Neural cell (in vitro differentiated cells): ENCODE measurements around the gene STXBP1. TPM values are rescaled to one million over a fixed set of nuclear protein-coding genes. Genes with fewer than 3 reads are reported as not detected.

Source experiments
- H2AFZ ChIP-seq: fragments of 200-600, 300-800 bp; sonication (generic), shearing (Covaris generic); 2 replicates; pipeline ENCODE4 v1.6.0; 2014; ENCODE audit warnings: low read depth, mild to moderate bottlenecking, antibody characterized with exemption, low read length, moderate library complexity
- H3F3A ChIP-seq: fragments of 200-600 bp; shearing (Covaris generic); 2 replicates; pipeline ENCODE4 v1.6.1; 2016; ENCODE audit warnings: mild to moderate bottlenecking, moderate library complexity, mixed read lengths, antibody characterized with exemption, low read length; ENCODE audit not compliant: insufficient read depth, poor library complexity, severe bottlenecking
- H3K27ac ChIP-seq: fragments of 200-600, 300-800 bp; sonication (generic), shearing (Covaris generic); 2 replicates; pipeline ENCODE4 v1.5.1; 2014; ENCODE audit warnings: mild to moderate bottlenecking, low read length, moderate library complexity
- H3K27me3 ChIP-seq: fragments of 300-800, 200-600 bp; sonication (generic), shearing (Covaris generic); 2 replicates; pipeline ENCODE4 v1.6.0; 2014; ENCODE audit warnings: mild to moderate bottlenecking, low read depth, low read length, moderate library complexity; ENCODE audit not compliant: insufficient read depth
- H3K36me3 ChIP-seq: fragments of 300-800, 200-600 bp; sonication (generic), shearing (Covaris generic); 2 replicates; pipeline ENCODE4 v1.5.1; 2014; ENCODE audit warnings: mild to moderate bottlenecking, antibody characterized with exemption, low read length, moderate library complexity; ENCODE audit not compliant: insufficient read depth
- H3K4me2 ChIP-seq: fragments of 300-800, 200-600 bp; sonication (generic), shearing (Covaris generic); 2 replicates; pipeline ENCODE4 v1.6.0; 2014; ENCODE audit warnings: mild to moderate bottlenecking, low read length
- H3K4me3 ChIP-seq: fragments of 300-800, 200-600 bp; sonication (generic), shearing (Covaris generic); 2 replicates; pipeline ENCODE4 v1.5.1; 2014; ENCODE audit warnings: mild to moderate bottlenecking, low read length, moderate library complexity
- H3K79me2 ChIP-seq: fragments of 200-600 bp; shearing (Covaris generic); replicated peaks from 2 replicates; pipeline ENCODE4 v1.6.0; 2014; ENCODE audit warnings: mild to moderate bottlenecking, low read length, moderate library complexity; ENCODE audit not compliant: insufficient read depth
- H3K9ac ChIP-seq: fragments of 300-800, 200-600 bp; sonication (generic), shearing (Covaris generic); 2 replicates; pipeline ENCODE4 v1.6.1; 2016; ENCODE audit warnings: mild to moderate bottlenecking, low read length, mixed read lengths
- H3K9me2 ChIP-seq: fragments of 200-600 bp; shearing (Covaris generic); 2 replicates; pipeline ENCODE4 v1.6.1; 2016; ENCODE audit warnings: mild to moderate bottlenecking, low read length, mixed read lengths; ENCODE audit not compliant: insufficient read depth
- H3K9me3 ChIP-seq: fragments of 200-600, 300-800 bp; sonication (generic), shearing (Covaris generic); 2 replicates; pipeline ENCODE4 v1.6.1; 2016; ENCODE audit warnings: mild to moderate bottlenecking, mixed run types, low read length, moderate library complexity, mixed read lengths
- H4K20me1 ChIP-seq: fragments of 200-600 bp; shearing (Covaris generic); 2 replicates; pipeline ENCODE4 v1.6.1; 2016; ENCODE audit warnings: mild to moderate bottlenecking, mixed run types; ENCODE audit not compliant: insufficient read depth
- EP300 ChIP-seq: fragments of 450-650 bp; conservative IDR thresholded peaks from 2 replicates; pipeline ENCODE4 v1.6.1; 2014; ENCODE audit warnings: antibody characterized with exemption, mild to moderate bottlenecking, moderate library complexity; ENCODE audit not compliant: poor library complexity, severe bottlenecking
- EZH2 ChIP-seq: fragments of 200-600, 300-800 bp; shearing (Covaris generic), sonication (generic); IDR thresholded peaks from 2 replicates; pipeline ENCODE4 v1.6.1; 2014; ENCODE audit warnings: antibody characterized with exemption, low read length, borderline replicate concordance, mild to moderate bottlenecking; ENCODE audit not compliant: insufficient read depth, poor library complexity, severe bottlenecking
- MXI1 ChIP-seq: fragments of 450-650 bp; conservative IDR thresholded peaks from 2 replicates; pipeline ENCODE4 v1.6.1; 2014; ENCODE audit warnings: antibody characterized with exemption, mild to moderate bottlenecking; ENCODE audit not compliant: poor library complexity, severe bottlenecking
- POLR2AphosphoS5 ChIP-seq: IDR thresholded peaks from 2 replicates; pipeline ENCODE4 v1.6.1; 2012
- RAD21 ChIP-seq: fragments of 450-650 bp; conservative IDR thresholded peaks from 2 replicates; pipeline ENCODE4 v1.6.1; 2014; ENCODE audit warnings: antibody characterized with exemption, mild to moderate bottlenecking, moderate library complexity
- SMC3 ChIP-seq: fragments of 450-650 bp; conservative IDR thresholded peaks from 2 replicates; pipeline ENCODE4 v1.6.1; 2014; ENCODE audit warnings: antibody characterized with exemption, mild to moderate bottlenecking, moderate library complexity; ENCODE audit not compliant: poor library complexity
- TAF1 ChIP-seq: IDR thresholded peaks from 2 replicates; pipeline ENCODE4 v1.6.1; 2012; ENCODE audit warnings: low read depth
- polyA plus RNA-seq: library from polyadenylated mRNA; depleted of rRNA; stranded (reverse); fragments of >200 nt; gene quantifications from 2 replicates; pipeline ENCODE4 v1.2.3, GENCODE V29; 2014
- TF ChIP-seq, protein P1 (sequence below): fragments of 450-650 bp; IDR thresholded peaks from 2 replicates; pipeline ENCODE4 v1.5.1; 2014; ENCODE audit warnings: antibody characterized with exemption, mild to moderate bottlenecking, moderate library complexity; ENCODE audit not compliant: poor library complexity, severe bottlenecking
- TF ChIP-seq, protein P2 (sequence below): IDR thresholded peaks from 2 replicates; pipeline ENCODE4 v1.6.1; 2012; ENCODE audit warnings: borderline replicate concordance

The STXBP1 gene
- polyA plus RNA-seq, 1 donor from 2014 or later, result 42.5 TPM

DNA sequence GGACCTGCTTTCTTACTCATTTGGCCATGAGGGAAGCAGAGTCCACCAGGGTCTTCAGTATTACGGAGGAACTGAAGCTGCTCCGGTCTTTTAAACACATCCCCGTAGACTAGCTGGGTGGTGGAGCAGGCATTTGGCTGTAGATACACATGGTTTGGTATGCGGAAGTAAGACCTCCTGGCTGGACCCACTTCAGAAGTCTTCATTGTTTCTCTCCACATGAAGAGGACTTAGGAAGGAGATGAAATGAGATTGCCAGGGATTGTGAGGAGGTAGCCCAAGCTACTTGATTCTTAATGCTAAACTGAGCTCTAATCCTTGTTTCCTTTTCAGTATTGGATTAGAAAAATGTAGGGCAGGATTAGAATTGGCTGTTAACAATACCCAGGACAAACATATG, 32.9 kb downstream of the STXBP1 start:
- Histone ChIP-seq H4K20me1 (no peaks in the 10 kb centered on the region), H3K9me2 (no peaks in the 10 kb centered on the region), H3K27me3 (no peaks in the 10 kb centered on the region), H2AFZ (no peak overlapping the region), H3K4me3 (no peak overlapping the region), H3K36me3 (no peaks in the 10 kb centered on the region), H3K4me2 (no peak overlapping the region), H3K9me3 (no peaks in the 10 kb centered on the region), H3F3A (no peaks in the 10 kb centered on the region), H3K9ac (no peak overlapping the region), H3K27ac (no peak overlapping the region), H3K79me2 (peaks cover 6% of the 10 kb centered on the region)
- no peak for TF ChIP-seq TAF1
- TF ChIP-seq, protein P1, sequence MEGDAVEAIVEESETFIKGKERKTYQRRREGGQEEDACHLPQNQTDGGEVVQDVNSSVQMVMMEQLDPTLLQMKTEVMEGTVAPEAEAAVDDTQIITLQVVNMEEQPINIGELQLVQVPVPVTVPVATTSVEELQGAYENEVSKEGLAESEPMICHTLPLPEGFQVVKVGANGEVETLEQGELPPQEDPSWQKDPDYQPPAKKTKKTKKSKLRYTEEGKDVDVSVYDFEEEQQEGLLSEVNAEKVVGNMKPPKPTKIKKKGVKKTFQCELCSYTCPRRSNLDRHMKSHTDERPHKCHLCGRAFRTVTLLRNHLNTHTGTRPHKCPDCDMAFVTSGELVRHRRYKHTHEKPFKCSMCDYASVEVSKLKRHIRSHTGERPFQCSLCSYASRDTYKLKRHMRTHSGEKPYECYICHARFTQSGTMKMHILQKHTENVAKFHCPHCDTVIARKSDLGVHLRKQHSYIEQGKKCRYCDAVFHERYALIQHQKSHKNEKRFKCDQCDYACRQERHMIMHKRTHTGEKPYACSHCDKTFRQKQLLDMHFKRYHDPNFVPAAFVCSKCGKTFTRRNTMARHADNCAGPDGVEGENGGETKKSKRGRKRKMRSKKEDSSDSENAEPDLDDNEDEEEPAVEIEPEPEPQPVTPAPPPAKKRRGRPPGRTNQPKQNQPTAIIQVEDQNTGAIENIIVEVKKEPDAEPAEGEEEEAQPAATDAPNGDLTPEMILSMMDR, result no peak
- no peak for TF ChIP-seq EP300
- no peak for TF ChIP-seq EZH2
- TF ChIP-seq RAD21, result no peak
- TF ChIP-seq MXI1, result no peak
- TF ChIP-seq SMC3, result no peak
- TF ChIP-seq, protein P2, sequence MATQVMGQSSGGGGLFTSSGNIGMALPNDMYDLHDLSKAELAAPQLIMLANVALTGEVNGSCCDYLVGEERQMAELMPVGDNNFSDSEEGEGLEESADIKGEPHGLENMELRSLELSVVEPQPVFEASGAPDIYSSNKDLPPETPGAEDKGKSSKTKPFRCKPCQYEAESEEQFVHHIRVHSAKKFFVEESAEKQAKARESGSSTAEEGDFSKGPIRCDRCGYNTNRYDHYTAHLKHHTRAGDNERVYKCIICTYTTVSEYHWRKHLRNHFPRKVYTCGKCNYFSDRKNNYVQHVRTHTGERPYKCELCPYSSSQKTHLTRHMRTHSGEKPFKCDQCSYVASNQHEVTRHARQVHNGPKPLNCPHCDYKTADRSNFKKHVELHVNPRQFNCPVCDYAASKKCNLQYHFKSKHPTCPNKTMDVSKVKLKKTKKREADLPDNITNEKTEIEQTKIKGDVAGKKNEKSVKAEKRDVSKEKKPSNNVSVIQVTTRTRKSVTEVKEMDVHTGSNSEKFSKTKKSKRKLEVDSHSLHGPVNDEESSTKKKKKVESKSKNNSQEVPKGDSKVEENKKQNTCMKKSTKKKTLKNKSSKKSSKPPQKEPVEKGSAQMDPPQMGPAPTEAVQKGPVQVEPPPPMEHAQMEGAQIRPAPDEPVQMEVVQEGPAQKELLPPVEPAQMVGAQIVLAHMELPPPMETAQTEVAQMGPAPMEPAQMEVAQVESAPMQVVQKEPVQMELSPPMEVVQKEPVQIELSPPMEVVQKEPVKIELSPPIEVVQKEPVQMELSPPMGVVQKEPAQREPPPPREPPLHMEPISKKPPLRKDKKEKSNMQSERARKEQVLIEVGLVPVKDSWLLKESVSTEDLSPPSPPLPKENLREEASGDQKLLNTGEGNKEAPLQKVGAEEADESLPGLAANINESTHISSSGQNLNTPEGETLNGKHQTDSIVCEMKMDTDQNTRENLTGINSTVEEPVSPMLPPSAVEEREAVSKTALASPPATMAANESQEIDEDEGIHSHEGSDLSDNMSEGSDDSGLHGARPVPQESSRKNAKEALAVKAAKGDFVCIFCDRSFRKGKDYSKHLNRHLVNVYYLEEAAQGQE, result no peak
- TF ChIP-seq POLR2AphosphoS5, result no peak

DNA sequence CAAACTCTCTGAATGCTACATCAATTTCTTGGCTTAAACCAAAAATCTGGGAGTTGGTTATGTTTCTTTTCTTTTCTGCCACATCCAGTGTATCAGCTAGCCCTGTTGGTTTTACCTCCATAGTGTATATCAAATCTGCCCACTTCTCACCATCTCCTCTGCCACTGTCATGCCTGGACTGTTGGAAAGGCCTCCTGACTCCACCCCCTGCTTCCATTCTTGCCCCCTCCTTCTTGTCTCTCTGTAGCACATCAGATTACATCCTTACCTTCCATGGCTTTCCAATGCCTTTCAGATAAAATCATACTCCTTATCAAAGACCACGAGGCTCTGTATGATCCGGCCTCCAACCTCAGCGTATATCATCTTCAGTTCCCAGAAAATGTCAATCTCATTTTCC, 35.4 kb downstream of the STXBP1 start:
- Histone ChIP-seq H3K4me2 (no peak overlapping the region), H3K9me3 (no peaks in the 10 kb centered on the region), H3K9ac (no peak overlapping the region), H2AFZ (no peak overlapping the region), H3K36me3 (peaks cover 3% of the 10 kb centered on the region), H3K27ac (no peak overlapping the region), H3K4me3 (no peak overlapping the region), H3K27me3 (no peaks in the 10 kb centered on the region), H4K20me1 (no peaks in the 10 kb centered on the region), H3F3A (no peaks in the 10 kb centered on the region), H3K9me2 (no peaks in the 10 kb centered on the region), H3K79me2 (no peaks in the 10 kb centered on the region)
- TF ChIP-seq MXI1 (no peak), POLR2AphosphoS5 (no peak), RAD21 (no peak), EZH2 (no peak), TAF1 (no peak), SMC3 (no peak), EP300 (no peak)
- TF ChIP-seq, protein P2, result no peak
- TF ChIP-seq, protein P1, result no peak
